Hematopoietic multipotent progenitor cell treated with erythropoietin and hydrocortisone succinate and interleukin-3 and kit ligand, for 4 days (in vitro differentiated cells): ENCODE results near the gene SLC49A3.

Experiments
- DNase-seq: peaks from one replicate; pipeline ENCODE4 v3.0.0-alpha.2; 2015

Gene SLC49A3

DNA sequence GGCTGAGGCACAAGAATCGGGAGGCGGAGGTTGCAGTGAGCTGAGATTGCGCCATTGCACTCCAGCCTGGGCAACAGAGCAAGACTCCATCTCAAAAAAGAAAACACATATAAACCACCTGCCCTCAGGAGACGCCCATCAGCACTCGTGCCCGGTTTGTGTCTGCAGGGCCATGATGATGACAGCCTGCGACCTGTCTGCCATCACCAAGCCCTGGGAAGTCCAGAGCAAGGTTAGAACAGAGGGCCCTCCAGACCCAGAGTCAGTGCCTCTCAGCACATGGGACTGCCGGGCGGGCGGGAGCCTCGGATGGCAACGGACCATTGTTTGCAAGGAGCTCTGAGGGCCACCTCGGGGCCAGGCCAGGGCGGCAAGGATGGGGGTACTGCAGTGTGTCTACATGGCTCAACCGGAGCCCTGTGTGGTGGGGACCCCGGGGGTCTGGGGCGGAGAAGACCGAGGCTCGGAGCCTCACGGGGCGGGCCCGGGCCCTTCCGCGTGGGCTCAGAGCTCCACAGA, 24.2 kb downstream of the SLC49A3 start:
- no peak for DNase-seq

DNA sequence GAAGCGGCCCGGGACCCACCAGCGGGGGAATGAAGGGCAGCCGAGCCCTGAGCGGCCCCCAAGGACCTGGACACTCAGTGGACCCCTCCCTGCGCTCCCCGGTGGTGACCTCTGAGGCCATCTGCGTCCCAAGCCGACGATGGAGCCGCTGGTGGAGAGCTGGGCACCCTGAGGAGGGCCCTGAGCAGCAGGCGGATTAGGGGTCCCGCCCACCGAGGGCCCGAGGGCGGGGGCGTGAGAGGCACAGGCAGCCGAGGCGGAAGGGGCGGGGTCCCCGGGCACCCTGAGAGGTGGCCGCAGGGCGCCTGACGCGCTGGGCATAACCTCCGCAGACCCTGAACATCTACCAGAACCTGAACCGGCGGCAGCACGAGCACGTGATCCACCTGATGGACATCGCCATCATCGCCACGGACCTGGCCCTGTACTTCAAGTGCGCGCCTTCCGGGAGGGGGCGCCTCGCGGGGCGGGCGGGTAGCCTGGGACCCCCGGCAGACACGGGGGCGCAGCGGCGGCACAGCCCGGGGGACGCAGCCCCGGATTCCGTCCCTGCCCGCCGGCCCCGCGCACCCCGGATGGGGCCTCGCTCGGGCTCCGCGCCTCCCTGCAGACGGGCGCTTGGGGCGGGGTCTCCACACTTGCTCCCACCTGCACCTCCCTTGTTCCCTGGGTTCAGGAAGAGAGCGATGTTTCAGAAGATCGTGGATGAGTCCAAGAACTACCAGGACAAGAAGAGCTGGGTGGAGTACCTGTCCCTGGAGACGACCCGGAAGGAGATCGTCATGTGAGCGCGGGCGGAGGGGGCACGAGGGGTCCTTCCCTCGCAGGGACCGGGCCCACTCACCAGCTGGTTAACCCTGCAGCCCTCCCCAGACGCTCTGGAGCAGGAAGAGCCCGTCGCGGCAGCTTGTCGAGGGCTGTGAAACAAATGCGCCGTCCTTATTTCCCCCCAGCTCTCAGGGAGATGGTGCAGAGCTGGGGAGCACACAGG, 25.2 kb downstream of the SLC49A3 start:
- peak; percentile 93 for DNase-seq

DNA sequence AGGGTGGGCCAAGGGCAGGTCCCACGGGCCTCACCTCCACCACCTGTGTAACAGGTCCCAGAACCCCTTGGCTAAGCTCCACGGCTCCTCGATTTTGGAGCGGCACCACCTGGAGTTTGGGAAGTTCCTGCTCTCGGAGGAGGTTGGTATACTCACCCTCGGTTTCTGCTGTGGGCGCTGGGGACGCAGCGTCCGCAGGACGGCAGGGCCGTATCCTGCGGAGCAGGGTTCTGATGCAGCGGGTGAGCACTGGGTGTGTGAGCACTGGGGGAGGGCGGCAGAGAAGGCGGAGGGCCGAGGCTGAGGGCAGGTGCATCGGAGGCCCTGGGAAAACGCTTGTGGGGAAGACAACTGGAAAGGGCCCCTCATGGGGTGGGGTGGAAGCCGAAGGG, 25.9 kb downstream of the SLC49A3 start:
- no peak for DNase-seq

DNA sequence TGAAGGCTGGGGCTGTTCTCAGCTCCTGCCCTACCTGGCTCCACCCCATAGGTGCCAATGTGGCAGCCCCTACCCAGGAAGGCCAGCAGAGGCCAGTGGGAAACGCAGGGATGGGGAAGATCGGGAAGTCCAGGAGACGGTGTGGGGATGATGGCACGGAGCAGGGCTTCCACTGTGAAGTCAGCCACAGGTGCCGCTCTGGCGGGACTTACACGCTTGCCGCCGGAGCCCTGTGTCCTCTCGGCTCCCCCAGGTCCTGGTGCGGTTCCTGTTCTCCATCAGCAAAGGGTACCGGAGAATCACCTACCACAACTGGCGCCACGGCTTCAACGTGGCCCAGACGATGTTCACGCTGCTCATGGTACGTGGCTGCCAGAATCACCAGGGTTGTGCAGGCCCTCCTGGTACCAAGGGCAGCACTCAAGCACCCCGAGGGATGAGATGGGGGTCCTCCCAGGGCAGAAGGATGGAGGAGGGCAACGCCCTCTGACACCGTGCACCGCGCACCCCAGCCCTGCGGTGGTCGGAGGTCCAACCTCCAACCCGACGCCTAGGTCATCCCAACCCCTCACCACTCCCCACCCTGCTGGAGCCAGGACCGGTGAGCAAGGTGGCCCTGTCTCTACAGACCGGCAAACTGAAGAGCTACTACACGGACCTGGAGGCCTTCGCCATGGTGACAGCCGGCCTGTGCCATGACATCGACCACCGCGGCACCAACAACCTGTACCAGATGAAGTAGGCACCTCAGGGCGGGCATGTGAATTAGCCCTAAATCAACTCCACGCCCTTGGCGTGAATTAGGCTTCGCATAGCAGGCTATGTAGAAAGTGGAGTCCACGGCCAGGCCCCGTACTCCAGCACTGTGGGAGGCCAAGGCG, 26.8 kb downstream of the SLC49A3 start:
- no peak for DNase-seq

DNA sequence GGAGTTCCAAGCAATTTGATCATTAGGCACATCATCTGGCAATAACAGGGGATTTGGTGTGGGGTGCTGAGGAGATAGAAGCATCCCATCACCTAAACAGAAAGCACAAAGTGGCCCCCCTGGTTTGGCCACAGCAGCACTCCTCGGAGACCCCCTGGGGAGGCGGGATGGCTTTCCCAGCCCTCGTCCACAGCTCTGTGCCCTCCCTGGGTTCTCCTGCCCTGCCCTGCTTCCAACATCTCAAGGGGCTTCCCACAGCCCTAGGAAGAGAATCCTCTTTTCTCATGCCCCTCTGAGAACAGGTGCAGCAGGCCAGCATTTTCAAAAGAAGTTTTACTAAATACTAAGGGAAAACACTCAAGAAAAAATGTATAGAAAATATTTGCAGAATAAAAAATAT, 27.7 kb downstream of the SLC49A3 start:
- no peak for DNase-seq

DNA sequence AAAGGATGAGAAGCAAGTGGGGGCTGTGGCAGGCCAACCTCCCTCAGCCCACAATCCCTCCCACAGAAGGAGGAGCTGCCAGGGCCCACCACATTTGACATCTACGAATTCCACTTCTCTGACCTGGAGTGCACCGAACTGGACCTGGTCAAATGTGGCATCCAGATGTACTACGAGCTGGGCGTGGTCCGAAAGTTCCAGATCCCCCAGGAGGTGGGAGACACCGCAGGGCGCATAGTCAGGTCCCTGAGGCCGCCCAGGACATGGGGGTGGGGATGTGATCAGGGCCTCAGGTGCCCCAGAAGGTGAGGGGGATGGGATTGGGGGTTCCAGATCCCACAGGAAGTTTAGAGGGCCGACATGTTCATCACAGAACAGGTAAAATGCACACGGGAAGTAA, 28.6 kb downstream of the SLC49A3 start:
- no peak for DNase-seq

DNA sequence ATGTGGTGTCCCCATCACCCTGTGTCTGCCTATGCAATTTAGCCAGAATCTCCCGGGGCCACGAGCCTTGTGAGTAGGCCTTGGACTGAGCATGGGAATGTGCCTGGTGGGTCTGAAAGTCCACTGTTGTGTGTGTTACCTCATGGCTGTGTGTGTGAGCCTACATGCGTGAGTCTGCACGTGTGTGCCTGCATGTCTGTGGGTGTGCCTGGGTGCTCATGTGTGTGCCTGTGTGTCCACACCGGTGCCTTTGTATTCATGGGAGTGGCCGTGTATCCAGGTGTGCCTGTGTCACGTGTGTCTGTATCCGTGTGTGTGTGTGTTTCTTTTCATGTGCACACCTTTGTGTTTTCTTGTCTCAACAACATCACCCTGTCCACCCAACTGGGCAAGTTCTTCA, 29.1 kb downstream of the SLC49A3 start:
- no peak for DNase-seq

DNA sequence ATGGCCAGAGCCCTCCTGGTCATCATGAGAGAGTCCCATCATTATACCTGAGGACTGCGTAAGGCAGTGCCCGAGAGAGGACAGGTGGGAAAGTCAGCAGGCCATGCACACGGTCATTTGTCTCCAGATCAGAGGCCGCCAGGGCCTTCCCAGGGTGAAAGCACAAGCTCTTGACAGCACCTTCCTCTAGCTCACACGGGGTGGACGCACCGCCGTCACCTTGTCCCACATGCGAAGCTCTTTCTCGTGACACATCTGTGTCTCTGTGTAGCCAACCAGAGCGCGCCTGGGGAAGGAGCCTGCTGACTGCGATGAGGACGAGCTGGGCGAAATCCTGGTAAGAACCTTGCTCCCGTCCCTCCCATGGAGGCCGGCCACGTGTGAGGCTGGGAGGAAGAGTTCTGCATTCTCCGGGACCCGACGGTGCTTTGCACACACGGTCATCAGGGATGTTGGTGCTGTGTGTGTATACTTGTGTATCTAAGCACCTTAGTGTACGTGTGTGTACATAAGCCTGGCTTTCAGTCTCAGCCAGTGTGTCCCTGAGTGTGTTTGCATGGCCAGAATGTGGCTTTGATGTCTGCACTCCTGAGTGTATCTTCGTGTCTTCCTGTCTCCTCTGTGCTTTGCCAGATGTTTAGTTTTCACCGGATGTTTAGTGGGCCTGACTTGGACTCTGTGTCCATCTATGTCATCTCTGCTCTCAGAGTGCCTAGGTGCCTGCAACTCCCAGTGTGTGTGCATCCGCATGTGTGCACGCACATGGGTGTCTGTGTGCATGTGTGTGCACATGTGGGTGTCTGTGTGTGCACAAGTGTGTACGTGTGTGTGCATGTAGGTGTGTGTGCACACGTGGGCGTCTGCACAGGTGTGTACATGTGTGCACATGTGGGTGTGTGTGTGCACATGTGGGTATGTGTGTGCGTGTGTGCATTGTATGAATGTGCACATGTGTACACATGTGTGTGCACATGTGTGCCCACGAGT, 30.0 kb downstream of the SLC49A3 start:
- DNase-seq, result no peak

DNA sequence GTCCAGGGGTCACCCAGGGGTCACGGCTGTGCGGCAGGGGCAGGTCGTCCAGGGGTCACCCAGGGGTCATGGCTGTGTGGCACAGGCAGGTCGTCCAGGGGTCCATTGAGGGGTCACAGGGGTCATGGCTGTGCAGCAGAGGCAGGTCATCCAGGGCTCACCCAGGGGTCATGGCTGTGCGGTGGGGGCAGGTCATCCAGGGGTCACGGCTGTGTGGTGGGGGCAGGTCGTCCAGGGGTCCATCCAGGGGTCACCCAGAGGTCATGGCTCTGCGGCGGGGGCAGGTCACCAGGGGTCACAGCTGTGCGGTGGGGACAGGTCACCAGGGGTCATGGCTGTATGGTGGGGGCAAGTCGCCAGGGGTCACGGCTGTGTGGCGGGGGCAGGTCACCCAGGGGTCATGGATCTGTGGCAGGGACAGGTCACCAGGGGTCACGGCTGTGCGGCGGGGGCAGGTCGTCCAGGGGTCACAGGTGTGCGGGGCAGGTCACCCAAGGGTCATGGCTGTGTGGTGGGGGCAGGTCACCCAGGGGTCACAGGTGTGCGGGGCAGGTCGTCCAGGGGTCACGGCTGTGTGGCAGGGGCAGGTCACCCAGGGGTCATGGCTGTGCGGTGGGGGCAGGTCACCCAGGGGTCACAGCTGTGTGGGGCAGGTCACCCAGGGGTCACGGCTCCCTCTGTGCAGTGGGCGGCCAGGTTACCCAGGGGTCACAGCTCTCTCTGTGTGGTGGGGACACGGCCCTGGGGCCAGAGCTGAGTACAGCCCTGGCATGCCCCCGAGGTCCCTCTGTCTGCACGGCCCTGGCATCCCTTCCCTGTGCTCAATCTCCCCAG, 30.9 kb downstream of the SLC49A3 start:
- DNase-seq, result no peak

DNA sequence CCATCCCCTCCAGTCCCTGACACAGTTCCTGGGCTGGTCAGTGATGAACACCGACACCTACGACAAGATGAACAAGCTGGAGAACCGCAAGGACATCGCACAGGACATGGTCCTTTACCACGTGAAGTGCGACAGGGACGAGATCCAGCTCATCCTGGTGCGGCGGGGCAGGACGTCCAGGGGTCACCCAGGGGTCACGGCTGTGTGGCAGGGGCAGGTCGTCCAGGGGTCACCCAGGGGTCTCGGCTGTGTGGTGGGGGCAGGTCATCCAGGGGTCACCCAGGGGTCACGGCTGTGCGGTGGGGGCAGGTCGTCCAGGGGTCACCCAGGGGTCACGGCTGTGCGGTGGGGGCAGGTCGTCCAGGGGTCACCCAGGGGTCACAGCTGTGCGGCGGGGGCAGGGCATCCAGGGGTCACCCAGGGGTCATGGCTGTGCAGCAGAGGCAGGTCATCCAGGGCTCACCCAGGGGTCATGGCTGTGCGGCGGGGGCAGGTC, 31.6 kb downstream of the SLC49A3 start:
- DNase-seq, result no peak

DNA sequence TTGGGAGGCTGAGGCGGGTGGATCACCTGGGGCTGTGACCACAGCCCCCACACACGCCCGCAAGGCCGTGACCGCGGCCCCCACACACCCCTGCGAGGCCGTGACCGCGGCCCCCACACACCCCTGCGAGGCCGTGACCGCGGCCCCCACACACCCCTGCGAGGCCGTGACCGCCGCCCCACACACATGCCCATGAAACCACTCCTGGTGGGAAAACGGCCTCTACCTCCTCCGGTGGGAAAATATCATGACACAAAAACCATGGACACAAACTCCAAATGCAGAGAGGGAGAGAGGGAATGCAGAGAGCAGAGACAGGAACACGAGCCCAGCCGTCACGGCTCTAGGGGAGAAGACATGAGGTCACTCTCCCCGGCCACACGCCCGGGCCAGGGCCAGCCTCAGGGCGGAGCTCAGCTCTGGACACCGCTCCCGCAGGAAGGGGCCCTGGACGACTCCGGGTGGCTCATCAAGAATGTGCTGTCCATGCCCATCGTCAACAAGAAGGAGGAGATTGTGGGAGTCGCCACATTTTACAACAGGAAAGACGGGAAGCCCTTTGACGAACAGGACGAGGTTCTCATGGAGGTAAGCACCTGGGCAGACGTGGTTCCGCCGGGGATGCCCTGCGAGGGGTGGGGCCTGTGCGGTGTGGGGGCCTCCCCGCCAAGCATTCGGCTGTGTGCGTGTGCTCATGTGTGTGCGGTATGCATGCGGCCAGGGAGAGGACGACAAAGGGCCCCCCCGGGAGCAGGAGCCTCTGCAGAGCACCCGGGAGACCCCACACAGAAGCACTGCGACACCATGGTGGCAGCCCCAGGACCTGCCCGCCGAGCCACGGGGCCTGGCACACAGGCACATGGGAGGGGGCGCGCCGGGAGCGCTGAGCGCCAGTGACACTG, 32.3 kb downstream of the SLC49A3 start:
- DNase-seq, result no peak

DNA sequence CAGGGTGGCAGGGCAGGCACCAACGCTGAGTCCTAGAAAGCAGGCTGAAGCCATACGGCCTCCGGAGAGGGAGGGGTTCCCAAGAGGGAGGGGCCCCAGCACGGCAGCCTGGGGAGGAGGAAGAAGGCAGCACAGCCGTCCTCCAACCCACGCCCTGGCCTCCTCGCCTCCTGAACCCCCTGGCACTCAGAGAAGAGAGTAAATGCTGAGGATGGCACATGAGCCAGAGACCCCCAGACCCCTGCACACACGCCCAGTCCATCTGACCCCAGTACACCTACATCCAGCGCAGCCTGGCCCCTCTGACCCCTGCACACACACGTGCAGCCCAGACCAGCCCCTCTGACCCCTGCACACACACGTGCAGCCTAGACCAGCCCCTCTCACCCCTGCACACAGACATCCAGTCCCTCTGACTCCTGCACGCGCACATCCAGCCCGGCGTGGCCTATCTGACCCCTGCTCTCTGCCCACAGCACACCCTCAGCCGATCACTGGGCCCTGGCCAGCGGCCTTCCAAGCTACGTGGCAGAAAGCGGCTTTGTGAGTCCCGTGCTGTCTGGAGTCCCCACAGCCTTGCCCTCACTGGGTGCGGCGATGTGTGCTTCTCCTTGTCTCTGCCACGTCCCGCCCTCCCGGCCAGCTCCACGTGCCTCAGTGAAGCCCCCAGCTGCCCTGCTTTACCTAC, 33.3 kb downstream of the SLC49A3 start:
- DNase-seq, result no peak

DNA sequence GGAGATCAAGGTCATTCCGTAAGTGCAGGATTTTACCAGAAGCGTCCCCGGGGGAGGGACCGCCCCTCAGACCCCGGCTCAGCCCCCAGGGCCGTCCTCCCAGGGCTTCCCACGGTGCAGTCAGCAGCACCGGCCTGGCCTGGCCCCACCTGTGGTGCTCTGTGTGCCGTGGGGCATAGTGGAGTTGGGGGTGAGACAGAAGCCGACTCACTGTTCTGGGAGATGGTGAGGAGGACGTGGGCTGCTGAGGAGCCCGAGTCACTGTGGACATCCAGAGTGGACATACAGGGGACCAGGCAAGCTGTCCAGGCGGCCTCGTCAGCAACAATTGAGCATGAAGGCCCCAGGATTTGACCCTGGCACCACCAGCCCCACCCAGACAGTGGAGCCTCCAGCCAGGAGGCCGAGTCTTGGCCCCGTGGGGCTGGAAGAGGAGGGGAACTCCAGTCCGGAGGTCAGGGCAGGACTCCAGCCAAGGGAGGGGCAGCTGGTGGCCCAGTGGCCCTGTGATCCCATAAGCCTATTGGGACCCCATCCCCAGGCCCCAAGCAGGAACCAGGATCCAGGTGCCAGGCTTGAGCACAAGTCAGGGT, 34.0 kb downstream of the SLC49A3 start:
- DNase-seq, result no peak

DNA sequence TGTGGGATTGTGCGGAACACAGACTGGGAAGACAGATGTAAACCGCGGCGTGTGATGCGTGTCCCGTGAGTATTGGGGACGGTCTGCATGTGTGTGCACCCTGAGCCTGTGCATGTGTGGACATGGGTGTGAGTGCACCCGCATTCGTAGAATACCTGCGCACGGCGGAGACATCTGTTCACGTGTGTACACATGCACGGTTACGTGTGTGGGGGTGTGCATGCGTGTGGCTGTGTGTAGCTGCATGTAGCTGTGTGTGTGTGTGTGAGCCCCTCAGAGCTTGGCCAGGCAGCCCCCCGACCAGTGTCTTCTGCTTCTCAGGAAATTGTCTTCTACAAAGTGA, 34.5 kb downstream of the SLC49A3 start:
- no peak for DNase-seq

DNA sequence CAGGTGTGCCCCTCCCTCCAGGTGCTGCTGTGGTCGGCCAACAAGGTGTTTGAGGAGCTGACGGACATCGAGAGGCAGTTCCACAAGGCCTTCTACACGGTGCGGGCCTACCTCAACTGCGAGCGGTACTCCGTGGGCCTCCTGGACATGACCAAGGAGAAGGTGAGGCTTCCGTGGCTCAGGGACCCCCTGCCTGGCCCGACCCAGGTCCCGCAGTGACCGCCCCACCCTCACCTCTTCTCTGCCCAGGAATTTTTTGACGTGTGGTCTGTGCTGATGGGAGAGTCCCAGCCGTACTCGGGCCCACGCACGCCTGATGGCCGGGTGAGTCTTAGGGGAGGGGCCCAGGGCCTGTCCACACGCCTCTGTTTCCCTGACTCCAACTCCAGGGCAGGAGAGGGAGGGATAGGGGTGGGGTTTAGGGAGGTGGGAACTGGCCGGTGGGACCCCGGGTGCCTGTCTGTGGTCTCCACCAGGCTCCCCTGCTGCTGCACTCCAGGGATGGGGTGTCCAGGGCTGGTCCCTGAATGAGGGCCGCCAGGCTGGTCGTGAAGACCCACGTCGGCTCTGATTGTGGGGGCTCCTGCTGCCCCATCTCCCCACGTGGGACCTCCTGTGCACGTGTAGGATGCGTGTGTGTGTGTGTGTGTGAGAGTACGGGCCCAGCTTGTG, 35.0 kb downstream of the SLC49A3 start:
- DNase-seq, result no peak

DNA sequence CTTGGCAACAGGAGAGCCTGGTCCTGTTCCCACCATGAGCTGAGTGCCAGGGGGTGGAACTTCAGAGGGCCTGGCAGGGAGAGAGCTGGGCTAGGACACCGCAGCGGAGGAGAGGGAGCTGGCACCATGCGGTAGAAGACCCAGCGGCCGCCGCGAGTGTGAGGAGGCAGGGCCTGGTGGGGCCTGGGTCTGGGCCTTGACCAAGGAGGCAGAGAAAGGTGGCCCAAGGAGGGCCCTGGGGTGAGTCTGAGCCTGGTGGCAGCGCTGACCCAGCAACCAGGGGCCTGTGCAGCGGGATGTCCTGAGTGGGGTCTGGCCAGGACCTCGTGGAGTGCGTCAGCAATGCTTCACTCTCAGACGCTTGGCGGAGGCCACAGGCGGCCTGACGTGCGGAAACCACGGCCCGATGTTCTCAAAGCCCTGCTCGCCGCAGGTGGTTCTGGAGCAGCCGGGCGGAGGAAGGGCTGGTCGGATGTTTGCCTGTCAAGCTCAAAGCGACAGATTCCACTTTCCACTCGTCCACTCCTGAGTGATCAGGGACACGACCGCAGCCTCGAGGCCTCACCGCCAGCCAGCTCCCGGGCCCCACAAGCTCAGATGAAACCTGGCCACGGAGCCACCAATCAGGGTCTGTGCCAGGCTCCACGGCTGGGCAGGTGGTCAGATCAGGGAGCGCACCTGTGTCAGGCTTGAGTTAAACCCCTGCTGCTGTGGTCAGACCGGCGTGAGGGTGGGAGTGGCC, 35.7 kb downstream of the SLC49A3 start:
- DNase-seq, result no peak

DNA sequence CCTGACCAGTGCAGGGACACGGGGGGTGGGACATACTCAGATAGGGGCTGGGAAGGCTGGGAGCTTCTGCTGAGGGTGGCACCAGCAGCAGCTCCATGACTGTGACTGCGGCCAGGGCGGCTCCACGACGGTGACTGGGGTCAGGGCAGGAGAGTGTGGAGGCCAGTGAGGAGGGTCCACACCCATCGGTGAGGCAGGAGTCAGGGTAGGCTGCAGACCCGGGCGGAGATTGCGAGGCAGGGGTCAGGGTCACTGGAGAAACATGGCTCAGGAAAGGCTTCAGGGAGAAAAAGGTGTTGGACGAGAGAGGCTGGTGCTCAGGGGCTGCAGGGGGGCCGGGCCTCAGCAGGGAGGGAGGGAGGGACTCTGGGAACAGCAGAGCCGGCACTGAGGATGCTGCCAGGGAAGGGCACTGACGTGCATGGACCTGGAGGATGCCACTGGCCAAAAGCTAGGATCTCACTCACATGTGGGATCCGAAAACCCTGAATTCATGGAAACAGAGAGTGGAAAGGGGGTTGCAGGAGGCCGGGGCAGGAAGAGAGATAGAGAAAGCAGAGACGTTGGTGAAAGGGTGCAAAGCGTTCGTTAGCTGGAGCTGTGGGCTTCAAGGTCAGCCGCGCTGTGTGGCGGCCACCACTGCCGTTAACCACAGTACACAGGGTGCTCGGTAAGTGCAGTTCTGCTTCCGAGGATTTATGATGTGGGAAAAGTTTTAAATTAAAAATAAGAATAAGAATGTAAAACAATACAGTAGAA, 36.9 kb downstream of the SLC49A3 start:
- no peak for DNase-seq
